Measurements from ENCODE around the gene JADE2. TPM values are rescaled to one million over a fixed set of nuclear protein-coding genes. Genes with fewer than 3 reads are reported as not detected.

JADE2 gene
- total and polyA plus RNA-seq, 2 of the 8 experiments (the other 6 are each of a cell fraction or from before 2014, with no cell fraction given): 19.2 to 55.8 TPM

DNA sequence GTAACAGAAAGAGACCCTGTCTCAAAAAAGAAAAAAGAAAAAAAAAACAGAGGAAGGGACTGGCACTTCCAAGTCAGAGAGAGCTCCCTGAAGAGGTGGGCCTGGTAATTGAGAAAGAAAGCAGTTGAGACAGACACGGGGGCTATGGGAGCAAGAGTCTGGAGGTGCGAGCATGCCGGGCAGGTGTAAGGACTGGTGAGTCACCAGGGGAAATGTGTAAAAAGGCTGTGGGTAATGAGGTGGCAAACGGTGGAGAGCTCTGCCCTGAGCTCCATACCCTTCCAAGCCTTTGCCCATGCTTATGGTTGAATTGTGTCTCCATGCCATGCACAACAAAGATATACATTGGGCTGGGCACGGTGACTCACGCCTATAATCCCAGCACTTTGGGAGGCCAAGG lies 18.0 kb upstream of the JADE2 start:
- H2BK12ac ChIP-seq (ENCODE audit: low read depth, low read length): peak overlapping the region; percentile 89; the same call in 1 of the 2 replicates
- H3K36me3 ChIP-seq (ENCODE audit: control insufficient read depth in 2 of 4, insufficient read depth in 4 of 4, low read length in 3 of 4): no peaks in the 10 kb centered on the region
- no peak for FAIRE-seq
- no peaks in the 10 kb centered on the region for H3K79me2 ChIP-seq (ENCODE audit: control insufficient read depth in 1 of 2, insufficient read depth in 2 of 2, low read length in 2 of 2)
- no peak overlapping the region for H3K4ac ChIP-seq (replicated peaks; ENCODE audit: insufficient read length, low read depth, low read length)
- H4K8ac ChIP-seq (ENCODE audit: extremely low read depth, insufficient read depth, low read length): no peak overlapping the region
- no peaks in the 10 kb centered on the region for H3K27me3 ChIP-seq (replicated peaks in 1 of 4; ENCODE audit: control insufficient read depth in 3 of 4, extremely low read depth in 1 of 4, insufficient read depth in 3 of 4, low read length in 3 of 4)
- H3K79me1 ChIP-seq (ENCODE audit: low read depth, low read length): no peaks in the 10 kb centered on the region; the same call in 1 of the 2 replicates
- no peak overlapping the region for H3K18ac ChIP-seq (ENCODE audit: extremely low read depth, low read length)
- DNase-seq (ENCODE audit: low read depth in 1 of 2, low spot score in 2 of 2): no peak
- no peak overlapping the region for H3K4me2 ChIP-seq (ENCODE audit: insufficient read depth in 1 of 2, low read depth in 2 of 2, low read length in 2 of 2)
- no peak overlapping the region for H2BK120ac ChIP-seq (replicated peaks; ENCODE audit: low read depth, low read length)
- no peak overlapping the region for H2AFZ ChIP-seq (ENCODE audit: low read length)
- no peak overlapping the region for H3K9ac ChIP-seq (replicated peaks in 1 of 4; ENCODE audit: extremely low read depth in 1 of 4, low read depth in 3 of 4, low read length in 3 of 4)
- no peak overlapping the region for H4K5ac ChIP-seq (ENCODE audit: insufficient read length, low read depth, low read length)
- POLR2A ChIA-PET (ENCODE audit: partially characterized antibody): interaction anchor here (0.6 to 3.3 kb wide), 12 partner anchors 11 to 137 kb away, joined by 3 to 47 read pairs (median 4); partner anchors contain the start of genes CDKN2AIPNL and JADE2
- no peak overlapping the region for H3K14ac ChIP-seq (ENCODE audit: insufficient read length)
- H4K20me1 ChIP-seq (replicated peaks in 1 of 2; ENCODE audit: control insufficient read depth in 1 of 2, insufficient read depth in 2 of 2, low read length in 2 of 2): no peaks in the 10 kb centered on the region
- 0 out of 2 replicates have a peak overlapping the region, but pooled peaks have one; percentile 79 for H2AK5ac ChIP-seq (ENCODE audit: low read depth, low read length)
- no peak overlapping the region for H3K27ac ChIP-seq (ENCODE audit: low read depth, low read length)
- peak overlapping the region; percentile 69; the same call in 1 of the 2 replicates for H2BK5ac ChIP-seq (ENCODE audit: low read depth, low read length)
- no peaks in the 10 kb centered on the region; the same call in 1 of the 2 replicates for H3K23me2 ChIP-seq (ENCODE audit: low read depth, low read length)
- no peak overlapping the region for H3K4me3 ChIP-seq (ENCODE audit: extremely low read depth in 1 of 4, insufficient read depth in 2 of 4, low read depth in 3 of 4, low read length in 4 of 4)
- H3K56ac ChIP-seq (replicated peaks; ENCODE audit: insufficient read length, low read depth, low read length): no peak overlapping the region
- H3K4me1 ChIP-seq (replicated peaks in 1 of 4; ENCODE audit: control insufficient read depth in 3 of 4, insufficient read depth in 4 of 4, low read length in 3 of 4): peaks cover 16 to 35% (median 34%) of the 10 kb centered on the region in 4 experiments
- H2BK20ac ChIP-seq (ENCODE audit: low read length): peak overlapping the region; percentile 34; the same call in 1 of the 2 replicates
- H4K91ac ChIP-seq (replicated peaks; ENCODE audit: insufficient read length, low read length): peak overlapping the region; percentile 61
- 86% methylated on average over 6 of the region's 6 CpGs; no CpG with 5 or more reads in 1 of the 2 experiments for WGBS, 2 experiments (ENCODE audit: extremely low coverage in 1 of 2, insufficient coverage in 1 of 2, insufficient read length in 1 of 2, insufficient replicate concordance in 2 of 2, low coverage in 1 of 2, low lambda C conversion rate in 2 of 2, missing lambda C conversion rate in 1 of 2)
- no peaks in the 10 kb centered on the region for H3K9me3 ChIP-seq (ENCODE audit: insufficient read depth in 2 of 2, low read depth in 1 of 2, low read length in 1 of 2)
- CTCF ChIA-PET (ENCODE audit: partially characterized antibody): interaction anchor here (0.8 to 5.7 kb wide), 7 partner anchors 9 to 94 kb away, joined by 3 to 63 read pairs (median 5); partner anchors contain the start of genes CDKN2AIPNL and JADE2
- no peak overlapping the region for H3K23ac ChIP-seq (ENCODE audit: insufficient read length)
- H2BK15ac ChIP-seq (ENCODE audit: low read length): peak overlapping the region; percentile 84; the same call in 1 of the 2 replicates
- no peak for TF ChIP-seq FOSL1 (IDR thresholded peaks at IDR 0.05; ENCODE audit: insufficient read depth, low read depth, low read length)
- TF ChIP-seq TCF12 (IDR thresholded peaks at IDR 0.05; ENCODE audit: low read depth, low read length): no peak
- no peak for TF ChIP-seq CBX5 (IDR thresholded peaks at IDR 0.05; ENCODE audit: low read depth, low read length)
- TF ChIP-seq, protein P1, sequence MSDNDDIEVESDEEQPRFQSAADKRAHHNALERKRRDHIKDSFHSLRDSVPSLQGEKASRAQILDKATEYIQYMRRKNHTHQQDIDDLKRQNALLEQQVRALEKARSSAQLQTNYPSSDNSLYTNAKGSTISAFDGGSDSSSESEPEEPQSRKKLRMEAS (IDR thresholded peaks at IDR 0.05): no peak
- TF ChIP-seq SUZ12 (IDR thresholded peaks at IDR 0.05; ENCODE audit: low read length): no peak
- no peak for TF ChIP-seq TAF1 (IDR thresholded peaks at IDR 0.05; ENCODE audit: low read depth, low read length)
- no peak for TF ChIP-seq SIRT6 (IDR thresholded peaks at IDR 0.05; ENCODE audit: low read length)
- TF ChIP-seq EGR1 (IDR thresholded peaks at IDR 0.05; ENCODE audit: borderline replicate concordance, low read depth, low read length): no peak
- TF ChIP-seq CTBP2 (IDR thresholded peaks at IDR 0.05; ENCODE audit: borderline replicate concordance, insufficient read depth, insufficient read length, low read length): no peak
- TF ChIP-seq SIN3A (conservative IDR thresholded peaks at IDR 0.05 in 1 of 2, IDR thresholded peaks at IDR 0.05 in 1 of 2; ENCODE audit: low read depth in 1 of 2, low read length in 2 of 2): no peak
- no peak for TF ChIP-seq PHF8 (conservative IDR thresholded peaks at IDR 0.05; ENCODE audit: low read depth, low read length)
- TF ChIP-seq TEAD4 (IDR thresholded peaks at IDR 0.05; ENCODE audit: low read depth, low read length): no peak

Data from H1 (cell line).